ENCODE measurements around the gene GDF7. TPM values are rescaled to one million over a fixed set of nuclear protein-coding genes. Genes with fewer than 3 reads are reported as not detected.

Gene GDF7
- total and polyA plus RNA-seq, 2 of the 8 experiments (the other 6 are each of a cell fraction or from before 2014, with no cell fraction given), result 0.04 to 0.06 TPM

- DNase-seq (ENCODE audit: low read depth in 1 of 2, low spot score in 2 of 2) (no peak), FAIRE-seq (no peak)
- no peak overlapping the region for H4K91ac ChIP-seq (replicated peaks; ENCODE audit: insufficient read length, low read length)
- peaks cover 7% of the 10 kb centered on the region; the same call in 1 of the 2 replicates for H3K23me2 ChIP-seq (ENCODE audit: low read depth, low read length)
- H3K18ac ChIP-seq (ENCODE audit: extremely low read depth, low read length), result no peak overlapping the region
- no peak overlapping the region for H2AFZ ChIP-seq (ENCODE audit: low read length)
- no peak overlapping the region for H3K4ac ChIP-seq (replicated peaks; ENCODE audit: insufficient read length, low read depth, low read length)
- no peaks in the 10 kb centered on the region; the same call in 1 of the 2 replicates for H3K79me1 ChIP-seq (ENCODE audit: low read depth, low read length)
- no peaks in the 10 kb centered on the region for H3K9me3 ChIP-seq (ENCODE audit: insufficient read depth in 2 of 2, low read depth in 1 of 2, low read length in 1 of 2)
- no peak overlapping the region for H2AK5ac ChIP-seq (ENCODE audit: low read depth, low read length)
- 82% methylated on average over 7 of the region's 8 CpGs; no CpG with 5 or more reads in 1 of the 2 experiments for WGBS, 2 experiments (ENCODE audit: extremely low coverage in 1 of 2, insufficient coverage in 1 of 2, insufficient read length in 1 of 2, insufficient replicate concordance in 2 of 2, low coverage in 1 of 2, low lambda C conversion rate in 2 of 2, missing lambda C conversion rate in 1 of 2)
- no peaks in the 10 kb centered on the region for H3K36me3 ChIP-seq (ENCODE audit: control insufficient read depth in 2 of 4, insufficient read depth in 4 of 4, low read length in 3 of 4)
- H3K9ac ChIP-seq (replicated peaks in 1 of 4; ENCODE audit: extremely low read depth in 1 of 4, low read depth in 3 of 4, low read length in 3 of 4), result no peak overlapping the region
- ChIA-PET POLR2A (ENCODE audit: partially characterized antibody) (interaction anchor here (1.0 to 1.3 kb wide), 4 partner anchors 201 to 293 kb away, joined by 3 to 6 read pairs (median 4); partner anchors contain the start of gene RHOB), CTCF (ENCODE audit: partially characterized antibody) (interaction anchor here (1.0 to 13.1 kb wide), 12 partner anchors 10 to 269 kb away, joined by 3 to 261 read pairs (median 10); partner anchors contain the start of gene RHOB)
- H2BK12ac ChIP-seq (ENCODE audit: low read depth, low read length), result no peak overlapping the region
- H2BK15ac ChIP-seq (ENCODE audit: low read length), result no peak overlapping the region
- H4K5ac ChIP-seq (ENCODE audit: insufficient read length, low read depth, low read length), result no peak overlapping the region
- H3K79me2 ChIP-seq (ENCODE audit: control insufficient read depth in 1 of 2, insufficient read depth in 2 of 2, low read length in 2 of 2), result no peaks in the 10 kb centered on the region
- no peak overlapping the region for H2BK120ac ChIP-seq (replicated peaks; ENCODE audit: low read depth, low read length)
- H4K20me1 ChIP-seq (replicated peaks in 1 of 2; ENCODE audit: control insufficient read depth in 1 of 2, insufficient read depth in 2 of 2, low read length in 2 of 2), result no peaks in the 10 kb centered on the region
- H3K27me3 ChIP-seq (replicated peaks in 1 of 4; ENCODE audit: control insufficient read depth in 3 of 4, extremely low read depth in 1 of 4, insufficient read depth in 3 of 4, low read length in 3 of 4), result peaks cover 0 to 4% (median under 1%) of the 10 kb centered on the region in 4 experiments; a peak in 4 of 7 replicates
- H3K23ac ChIP-seq (ENCODE audit: insufficient read length), result no peak overlapping the region
- H2BK20ac ChIP-seq (ENCODE audit: low read length), result no peak overlapping the region
- no peak overlapping the region for H3K27ac ChIP-seq (ENCODE audit: low read depth, low read length)
- H3K4me2 ChIP-seq (ENCODE audit: insufficient read depth in 1 of 2, low read depth in 2 of 2, low read length in 2 of 2), result no peak overlapping the region
- no peak overlapping the region for H3K56ac ChIP-seq (replicated peaks; ENCODE audit: insufficient read length, low read depth, low read length)
- peaks cover 0 to 11% (median 7%) of the 10 kb centered on the region in 4 experiments; a peak in 5 of 7 replicates for H3K4me1 ChIP-seq (replicated peaks in 1 of 4; ENCODE audit: control insufficient read depth in 3 of 4, insufficient read depth in 4 of 4, low read length in 3 of 4)
- H4K8ac ChIP-seq (ENCODE audit: extremely low read depth, insufficient read depth, low read length), result no peak overlapping the region
- H3K4me3 ChIP-seq (ENCODE audit: extremely low read depth in 1 of 4, insufficient read depth in 2 of 4, low read depth in 3 of 4, low read length in 4 of 4), result no peak overlapping the region
- H3K14ac ChIP-seq (ENCODE audit: insufficient read length), result no peak overlapping the region
- H2BK5ac ChIP-seq (ENCODE audit: low read depth, low read length), result no peak overlapping the region; the same call in 1 of the 2 replicates
- TF ChIP-seq TEAD4 (IDR thresholded peaks at IDR 0.05; ENCODE audit: low read depth, low read length) (no peak), CBX5 (IDR thresholded peaks at IDR 0.05; ENCODE audit: low read depth, low read length) (no peak), SP2 (IDR thresholded peaks at IDR 0.05; ENCODE audit: low read length) (no peak), KDM1A (IDR thresholded peaks at IDR 0.05; ENCODE audit: borderline replicate concordance, low read length) (no peak), RBBP5 (IDR thresholded peaks at IDR 0.05; ENCODE audit: borderline replicate concordance, low read depth, low read length) (no peak), RXRA (IDR thresholded peaks at IDR 0.05; ENCODE audit: insufficient read depth, low read depth, low read length) (no peak), NRF1 (IDR thresholded peaks at IDR 0.05; ENCODE audit: low read depth, low read length) (no peak)
- TF ChIP-seq, protein P1, sequence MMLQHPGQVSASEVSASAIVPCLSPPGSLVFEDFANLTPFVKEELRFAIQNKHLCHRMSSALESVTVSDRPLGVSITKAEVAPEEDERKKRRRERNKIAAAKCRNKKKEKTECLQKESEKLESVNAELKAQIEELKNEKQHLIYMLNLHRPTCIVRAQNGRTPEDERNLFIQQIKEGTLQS (IDR thresholded peaks at IDR 0.05; ENCODE audit: insufficient read depth, low read depth, low read length), result no peak
- TF ChIP-seq, protein P2, sequence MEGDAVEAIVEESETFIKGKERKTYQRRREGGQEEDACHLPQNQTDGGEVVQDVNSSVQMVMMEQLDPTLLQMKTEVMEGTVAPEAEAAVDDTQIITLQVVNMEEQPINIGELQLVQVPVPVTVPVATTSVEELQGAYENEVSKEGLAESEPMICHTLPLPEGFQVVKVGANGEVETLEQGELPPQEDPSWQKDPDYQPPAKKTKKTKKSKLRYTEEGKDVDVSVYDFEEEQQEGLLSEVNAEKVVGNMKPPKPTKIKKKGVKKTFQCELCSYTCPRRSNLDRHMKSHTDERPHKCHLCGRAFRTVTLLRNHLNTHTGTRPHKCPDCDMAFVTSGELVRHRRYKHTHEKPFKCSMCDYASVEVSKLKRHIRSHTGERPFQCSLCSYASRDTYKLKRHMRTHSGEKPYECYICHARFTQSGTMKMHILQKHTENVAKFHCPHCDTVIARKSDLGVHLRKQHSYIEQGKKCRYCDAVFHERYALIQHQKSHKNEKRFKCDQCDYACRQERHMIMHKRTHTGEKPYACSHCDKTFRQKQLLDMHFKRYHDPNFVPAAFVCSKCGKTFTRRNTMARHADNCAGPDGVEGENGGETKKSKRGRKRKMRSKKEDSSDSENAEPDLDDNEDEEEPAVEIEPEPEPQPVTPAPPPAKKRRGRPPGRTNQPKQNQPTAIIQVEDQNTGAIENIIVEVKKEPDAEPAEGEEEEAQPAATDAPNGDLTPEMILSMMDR (IDR thresholded peaks at IDR 0.05; ENCODE audit: control extremely low read depth in 1 of 3, insufficient read depth in 1 of 3, low read depth in 1 of 3, low read length in 3 of 3), result no peak
- TF ChIP-seq, protein P3, sequence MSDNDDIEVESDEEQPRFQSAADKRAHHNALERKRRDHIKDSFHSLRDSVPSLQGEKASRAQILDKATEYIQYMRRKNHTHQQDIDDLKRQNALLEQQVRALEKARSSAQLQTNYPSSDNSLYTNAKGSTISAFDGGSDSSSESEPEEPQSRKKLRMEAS (IDR thresholded peaks at IDR 0.05), result no peak
Observed at GRCh38 chr2:20647738-20648137, 19.2 kb upstream of the GDF7 start.

Data from H1 (cell line).